Hepatic stellate cell (primary cell): ENCODE data around the gene XPNPEP1.

Experiments used
- DNase-seq: peaks from one replicate; pipeline ENCODE4 v3.0.0; 2011; ENCODE audit warnings: low spot score

The XPNPEP1 gene

DNA sequence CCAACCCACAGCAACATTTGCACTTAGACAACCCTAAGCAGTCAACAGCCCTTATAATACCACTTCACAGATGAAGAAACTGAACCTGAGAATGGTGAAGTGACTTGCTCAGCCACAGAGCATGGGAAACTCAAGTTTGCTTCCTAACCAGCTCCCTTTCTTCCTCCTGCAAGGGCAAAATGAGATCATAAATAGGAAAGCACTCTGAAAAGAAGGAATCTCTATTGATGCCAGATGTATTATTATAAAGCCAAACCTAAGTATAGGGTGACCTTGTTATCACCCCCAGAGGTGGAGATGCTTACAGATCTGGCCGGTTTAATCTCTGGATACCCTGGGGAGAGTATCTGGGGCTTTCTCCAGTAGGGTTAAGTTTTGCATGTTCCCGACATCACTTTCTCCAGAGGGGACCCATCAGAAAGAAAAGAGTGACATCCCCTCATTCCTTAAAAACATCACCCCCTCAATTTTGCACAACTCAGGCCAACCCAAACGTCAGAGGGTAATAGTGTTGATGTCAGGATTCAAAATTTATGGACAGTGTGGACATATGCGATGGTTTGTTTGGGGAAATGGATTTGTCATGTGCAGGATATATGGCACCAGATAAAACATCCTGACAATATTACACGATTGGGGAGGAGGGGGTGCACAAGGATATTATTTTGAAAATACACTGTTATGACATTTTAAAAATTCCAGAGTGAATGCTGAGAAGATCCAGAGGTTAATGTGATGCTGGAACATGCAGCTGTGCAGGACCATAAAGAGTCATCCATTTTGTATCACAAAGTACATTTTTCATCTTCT, 24.0 kb upstream of the XPNPEP1 start:
- DNase-seq = no peak

DNA sequence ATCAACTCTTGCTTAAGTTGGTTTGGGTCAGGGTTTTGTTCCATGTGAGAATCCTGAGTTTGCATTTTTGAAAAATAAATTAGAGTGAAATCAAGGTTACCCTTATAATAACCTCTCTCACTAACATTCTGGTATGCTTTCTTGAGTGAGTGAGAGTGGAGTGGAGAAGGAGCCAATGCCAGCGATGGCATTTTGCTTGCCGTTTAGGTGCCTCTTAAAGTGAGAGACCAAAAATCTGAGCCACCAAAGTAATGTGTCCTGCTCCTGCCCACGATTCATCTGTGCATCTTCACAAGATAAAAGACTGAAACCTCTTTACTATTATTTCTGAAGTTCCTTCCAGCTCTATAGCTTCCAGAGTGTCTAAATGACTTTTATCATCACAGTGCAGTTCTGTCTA, 23.4 kb upstream of the XPNPEP1 start:
- no peak for DNase-seq

DNA sequence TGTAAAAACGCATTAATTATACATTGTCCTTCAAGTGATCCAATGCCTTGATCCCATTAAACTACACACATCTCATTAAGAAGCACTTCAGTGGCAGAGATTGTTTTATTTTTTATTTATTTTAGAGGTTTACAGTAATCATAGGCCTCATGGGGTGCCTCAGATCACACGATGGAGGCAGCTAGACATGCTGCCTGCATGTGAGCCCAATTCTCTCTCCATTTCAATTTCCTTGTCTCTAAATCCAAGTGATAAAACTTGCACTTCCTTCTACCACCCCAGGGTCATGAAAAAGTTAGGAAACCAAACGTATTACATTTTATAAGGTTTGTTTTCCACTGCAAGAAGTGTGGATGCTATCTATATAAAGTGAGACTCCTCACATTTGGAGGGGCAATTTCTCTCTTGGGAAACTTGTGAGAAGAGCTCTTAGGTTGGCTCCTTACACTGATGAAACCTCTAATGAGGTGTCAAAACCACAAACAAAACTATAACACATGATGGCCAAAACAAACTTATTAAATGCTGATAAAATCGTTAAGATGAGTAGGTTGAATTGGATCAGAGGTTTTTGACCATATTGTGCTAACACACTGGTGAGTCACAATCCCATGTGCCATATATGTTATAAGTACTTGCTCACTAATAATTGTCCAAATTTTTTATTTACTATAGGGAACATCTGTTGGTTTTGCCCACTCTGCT, 22.3 kb upstream of the XPNPEP1 start:
- DNase-seq = no peak

DNA sequence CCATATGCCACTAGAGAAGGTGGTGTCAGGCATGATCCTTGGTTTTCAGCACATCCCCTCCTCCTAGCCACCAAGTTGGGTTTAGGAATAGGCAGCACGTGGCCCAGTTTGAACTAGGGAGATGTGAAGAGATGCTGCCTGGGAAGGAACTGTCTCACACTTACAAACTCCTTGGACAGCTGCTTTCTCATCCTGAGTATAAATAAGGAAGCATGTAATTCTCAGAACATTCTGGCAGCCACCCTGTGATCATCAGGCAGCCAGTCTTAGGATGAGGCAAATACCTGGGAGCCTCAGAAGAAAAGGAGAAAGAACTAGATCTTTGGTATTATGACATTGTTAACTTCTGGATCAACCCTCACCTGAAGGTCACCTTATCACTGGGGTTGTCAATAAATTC, 21.3 kb upstream of the XPNPEP1 start:
- no peak for DNase-seq

DNA sequence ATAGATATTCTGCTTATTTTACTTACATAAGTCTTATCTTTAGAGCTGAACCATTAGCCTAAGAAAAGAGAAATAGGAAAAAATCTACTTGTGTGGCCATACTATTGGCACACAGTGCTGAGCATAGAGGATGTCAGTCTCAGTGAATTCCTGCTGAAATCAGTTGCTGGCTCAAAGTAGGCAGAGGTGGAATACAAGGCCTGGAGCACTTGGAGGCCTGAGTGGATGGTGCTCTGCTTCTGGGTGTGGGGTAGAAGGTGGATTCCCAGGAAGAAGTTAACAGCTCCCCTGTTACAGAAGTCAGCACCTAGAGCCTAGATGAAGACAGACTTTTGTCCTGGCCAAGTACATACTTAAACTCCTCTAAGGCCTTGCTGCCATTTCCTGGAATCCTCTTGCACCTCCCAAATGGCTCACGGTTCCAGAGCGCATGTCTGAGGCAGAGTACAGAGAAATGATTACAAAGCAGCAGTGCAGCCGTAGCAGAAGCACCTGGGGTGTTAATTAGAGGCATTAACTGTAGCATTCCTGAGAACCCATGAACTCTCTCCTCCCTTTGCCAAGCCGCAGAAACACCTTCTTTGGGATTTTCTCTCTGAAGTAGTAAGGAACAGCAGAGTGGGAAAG, 18.0 kb upstream of the XPNPEP1 start:
- no peak for DNase-seq

DNA sequence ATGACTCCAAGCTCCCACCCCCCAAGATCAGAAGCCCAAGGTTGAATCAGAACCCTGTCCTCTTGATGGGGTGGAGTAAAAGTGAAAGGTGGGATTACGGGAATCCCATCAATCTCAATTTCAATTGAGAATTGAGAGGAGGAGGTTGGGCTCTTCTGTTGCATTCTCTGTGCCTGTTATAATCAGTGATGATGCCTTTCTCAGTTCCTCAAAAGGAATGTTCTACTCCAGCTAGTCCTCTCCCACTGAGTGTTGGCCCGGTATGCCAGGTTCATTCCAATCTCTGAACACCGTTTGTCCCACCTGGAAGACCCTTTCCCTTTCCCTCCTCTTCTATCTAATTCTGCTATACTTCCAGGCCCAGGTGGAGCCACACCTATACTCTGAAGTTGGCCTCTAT, 17.2 kb upstream of the XPNPEP1 start:
- no peak for DNase-seq

DNA sequence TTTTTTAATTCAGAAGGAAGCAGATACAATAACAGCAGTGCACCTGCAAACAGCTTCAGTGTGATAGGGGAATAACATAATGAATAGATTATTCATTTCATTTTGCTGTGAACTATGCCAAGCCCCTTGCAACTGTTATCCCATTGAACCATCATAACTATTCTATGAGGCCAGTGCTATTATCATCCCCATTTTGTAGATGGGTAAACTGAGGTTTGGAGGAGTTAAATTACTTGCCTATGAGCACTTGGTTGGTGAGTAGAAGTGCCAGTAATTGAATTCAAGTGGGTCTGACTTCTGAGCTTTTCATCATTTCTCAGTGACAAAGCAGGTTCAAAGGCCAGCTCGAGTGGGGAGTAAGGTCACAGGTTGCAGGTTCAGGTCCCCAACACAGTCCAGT, 16.8 kb upstream of the XPNPEP1 start:
- no peak for DNase-seq

DNA sequence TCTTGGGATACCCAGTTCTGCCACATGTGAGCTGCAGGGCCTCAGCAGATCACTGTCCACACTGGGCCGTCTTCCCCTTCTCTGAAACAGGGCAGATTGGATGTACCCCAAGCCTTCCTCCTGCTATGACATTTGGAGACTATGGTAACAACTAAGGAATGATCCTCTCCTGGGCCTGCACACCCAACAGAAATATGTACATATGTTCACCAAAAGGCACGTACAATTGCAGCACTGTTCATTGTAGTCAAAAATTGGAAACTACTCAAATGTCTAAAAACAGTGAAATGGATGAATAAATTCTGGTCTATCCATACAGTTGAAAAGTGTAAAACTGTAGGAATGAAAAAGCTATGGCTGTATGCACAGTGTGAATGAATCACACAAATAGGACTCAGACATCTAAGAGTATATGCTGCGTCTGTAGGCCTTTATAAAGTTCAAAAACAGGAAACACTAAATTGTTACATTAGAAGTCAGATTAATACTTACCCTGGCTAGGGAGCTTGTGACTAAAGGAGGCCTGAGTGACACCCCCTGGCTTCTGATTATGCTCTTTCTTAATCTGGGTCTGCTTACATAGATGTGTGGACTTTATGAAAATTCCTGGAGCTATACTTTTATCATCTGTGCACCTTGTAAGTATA, 16.1 kb upstream of the XPNPEP1 start:
- DNase-seq = no peak

DNA sequence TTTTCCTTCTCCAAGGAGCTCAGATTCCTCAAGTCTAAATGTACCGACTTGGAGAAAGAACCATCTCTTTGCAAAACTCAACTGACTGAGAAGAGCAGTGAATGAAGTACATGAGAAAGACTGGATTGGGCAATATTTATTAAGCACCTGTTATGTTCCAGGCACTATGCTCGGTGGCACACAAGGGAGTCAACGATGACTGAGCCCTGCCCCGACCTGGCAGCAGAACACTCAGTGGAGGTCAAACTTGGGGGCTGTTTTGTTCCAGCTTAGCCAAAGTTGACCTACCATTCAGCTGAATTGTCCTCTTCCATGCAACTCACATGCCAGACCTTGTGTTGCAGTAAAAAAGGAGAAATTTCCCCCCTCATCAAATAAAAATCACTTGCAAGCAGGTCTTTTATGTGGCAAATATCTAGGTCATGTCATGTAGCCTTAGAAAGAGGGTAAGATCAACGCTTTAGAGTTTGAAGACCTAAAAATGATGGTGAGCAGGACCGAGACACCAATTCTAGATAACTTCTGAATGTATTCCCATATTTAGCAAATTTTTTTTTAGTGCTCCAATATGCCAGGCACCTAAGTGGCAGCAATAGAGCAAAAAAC, 14.3 kb upstream of the XPNPEP1 start:
- no peak for DNase-seq

DNA sequence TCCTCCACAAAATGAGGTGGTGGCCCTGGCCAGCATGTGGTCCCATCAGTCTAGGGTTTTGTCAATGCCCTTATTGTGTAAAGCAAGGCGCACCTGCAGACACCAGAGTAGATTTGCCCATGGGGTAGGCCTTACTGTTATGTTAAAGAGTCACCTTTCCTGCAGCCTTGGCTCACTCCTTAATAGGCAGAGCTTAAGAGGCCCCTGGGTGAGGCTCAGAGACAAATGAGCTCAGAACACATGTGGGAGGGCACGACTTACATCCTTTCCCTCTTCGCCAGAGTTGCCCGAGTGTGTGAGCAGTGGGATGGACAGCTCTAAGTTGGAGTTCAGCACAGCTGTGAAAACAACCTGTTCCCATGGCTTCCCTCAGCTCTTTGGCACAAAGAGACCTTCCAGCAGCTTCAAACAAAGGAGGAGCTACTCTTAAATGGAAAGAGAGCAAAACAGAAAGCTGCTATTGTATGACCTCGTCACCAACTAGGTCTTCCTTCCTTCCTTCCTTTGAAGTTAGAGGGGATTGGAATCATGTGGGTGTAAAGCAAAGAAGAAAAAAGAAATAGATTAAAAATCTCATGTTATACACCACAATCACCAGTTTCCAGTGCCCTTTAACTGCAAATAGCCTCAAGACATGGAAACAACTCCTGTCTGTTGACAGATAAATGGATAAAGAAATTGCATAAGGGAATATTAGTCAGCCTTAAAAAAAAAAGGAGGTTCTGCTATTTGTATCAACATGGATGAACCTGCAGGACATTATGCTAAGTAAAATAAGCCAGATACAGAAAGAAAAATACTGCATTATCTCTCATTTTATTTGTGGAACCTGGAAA, 11.9 kb upstream of the XPNPEP1 start:
- DNase-seq = no peak

DNA sequence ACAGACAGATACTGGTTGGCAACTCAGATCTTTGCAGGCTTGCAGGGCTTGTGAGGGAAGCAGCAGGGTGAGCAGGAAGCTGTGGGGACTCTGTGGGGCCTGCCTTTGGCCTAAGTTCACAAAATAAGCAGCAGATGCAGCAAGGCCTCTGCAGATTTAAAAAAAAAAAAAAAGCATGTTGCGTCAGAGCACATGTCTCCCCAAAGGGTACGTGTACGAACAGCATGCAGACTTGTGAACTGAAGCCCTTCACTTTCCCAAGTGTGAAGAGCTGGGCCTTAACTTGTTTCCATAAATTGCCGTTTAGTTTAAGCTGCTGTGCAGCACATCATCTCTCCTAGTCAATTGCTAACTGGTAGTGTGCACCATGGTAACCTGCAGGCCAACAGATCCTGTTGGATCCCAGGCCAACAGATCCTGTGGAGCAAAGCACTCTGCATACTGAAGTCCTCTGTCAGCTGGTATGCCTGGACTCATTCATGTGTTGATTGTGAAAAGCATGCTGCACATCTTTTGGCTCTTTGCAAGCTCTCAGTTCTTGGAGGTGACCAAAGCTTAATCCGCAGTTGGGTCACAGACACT, 10.8 kb upstream of the XPNPEP1 start:
- DNase-seq = no peak

DNA sequence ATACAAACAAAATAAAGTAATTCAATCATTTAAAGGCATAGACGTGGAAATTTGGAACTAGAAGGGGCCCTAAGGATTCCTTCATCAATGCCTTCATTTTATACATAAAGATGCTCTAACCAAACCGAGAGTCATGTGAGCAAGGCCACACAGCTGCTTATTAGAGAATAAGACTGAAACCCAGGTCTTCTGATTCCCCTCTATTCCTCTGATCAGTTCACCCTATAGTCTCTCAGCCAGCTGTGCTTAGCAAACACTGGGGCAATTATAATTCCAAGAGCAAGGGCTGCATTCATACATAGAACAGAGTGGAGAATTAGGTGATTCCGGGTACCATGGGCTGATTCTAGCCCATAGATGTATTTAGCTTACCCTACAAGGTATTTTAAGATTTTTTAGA, 9.7 kb upstream of the XPNPEP1 start:
- DNase-seq = no peak

DNA sequence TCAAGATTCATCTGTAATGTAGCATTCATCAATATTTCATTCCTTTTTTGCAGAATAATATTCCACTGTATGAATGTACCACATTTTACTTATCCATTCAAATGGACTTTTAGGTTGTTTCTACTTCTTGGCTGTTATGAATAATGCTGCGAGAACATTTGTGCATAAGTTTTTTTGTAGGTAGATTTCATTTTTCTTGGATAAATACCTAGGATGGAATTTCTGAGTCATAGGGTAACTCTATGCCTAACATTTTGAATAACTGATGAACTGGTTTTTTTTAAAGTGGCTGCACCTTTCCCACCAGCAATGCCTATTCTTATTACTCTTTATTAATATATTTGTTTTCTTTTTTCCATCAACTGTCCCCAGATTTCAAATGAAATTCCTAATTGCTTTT, 9.1 kb upstream of the XPNPEP1 start:
- no peak for DNase-seq

DNA sequence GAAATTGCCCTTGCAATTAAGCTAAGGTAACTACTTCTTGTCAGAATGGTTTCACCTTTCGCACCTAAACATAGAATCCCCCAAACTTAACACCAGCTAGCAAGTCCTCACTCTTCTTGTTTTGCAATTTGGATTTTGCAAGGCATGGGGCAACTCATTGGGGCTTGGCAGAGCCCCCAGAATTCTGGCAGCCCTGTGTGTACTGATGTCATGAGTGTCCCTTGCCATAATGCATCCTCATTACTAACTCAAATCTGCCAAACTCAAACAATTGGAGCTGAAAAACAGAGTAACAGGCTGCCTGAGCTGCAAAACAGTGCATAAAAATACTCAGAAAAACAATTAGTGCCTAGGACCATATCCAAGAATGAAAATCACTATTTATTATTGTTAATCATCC, 7.9 kb upstream of the XPNPEP1 start:
- no peak for DNase-seq

DNA sequence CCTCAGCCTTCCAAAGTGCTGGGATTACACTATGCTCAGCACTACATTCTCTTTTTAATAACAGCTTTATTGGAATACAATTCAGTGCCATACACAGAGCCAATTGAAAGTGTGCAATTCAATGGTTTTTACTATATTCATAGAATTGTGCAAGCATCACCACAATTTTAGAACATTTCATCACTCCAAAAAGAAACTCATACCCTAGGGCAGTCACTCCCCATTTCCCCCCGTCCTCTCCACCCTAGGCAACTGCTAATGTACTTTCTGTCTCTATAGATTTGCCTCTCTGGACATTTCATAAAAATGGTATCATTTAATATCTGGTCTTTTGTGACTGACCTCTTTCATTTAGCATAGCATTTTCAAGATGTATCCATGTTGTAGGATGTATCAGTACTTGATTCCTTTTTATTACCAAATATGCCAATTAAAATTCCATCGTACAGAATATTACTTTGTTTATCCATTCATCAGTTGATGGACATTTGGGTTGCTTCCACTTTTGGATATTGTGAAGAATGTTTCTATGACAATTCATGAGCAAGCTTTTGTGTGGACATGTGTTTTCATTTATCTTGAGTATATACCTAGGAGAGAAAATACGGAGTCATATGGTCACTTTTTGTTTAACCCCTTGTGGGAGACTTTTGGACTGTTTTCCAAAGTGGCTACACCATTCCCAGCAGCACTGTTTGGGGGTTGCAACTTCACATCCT, 6.3 kb upstream of the XPNPEP1 start:
- no peak for DNase-seq

DNA sequence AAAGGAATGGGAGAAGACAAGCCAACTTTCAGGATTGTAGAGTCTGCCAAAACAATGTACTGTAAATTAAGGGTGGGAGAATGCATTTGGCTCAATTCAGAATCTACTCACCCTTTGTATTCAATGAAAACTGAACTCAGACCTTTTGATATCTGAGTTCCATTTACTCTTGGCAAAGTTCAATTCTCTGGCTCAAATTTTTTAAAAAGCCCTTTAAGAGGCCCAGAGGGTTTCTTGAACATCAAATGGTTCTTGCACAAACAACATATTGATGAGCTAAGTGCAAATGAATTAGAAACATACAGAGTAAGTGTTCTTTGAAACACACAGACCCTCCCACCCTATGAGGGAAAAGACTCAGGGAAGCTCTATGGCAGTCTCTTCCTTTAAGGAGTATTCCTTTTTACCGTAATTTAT, 5.2 kb upstream of the XPNPEP1 start:
- no peak for DNase-seq

DNA sequence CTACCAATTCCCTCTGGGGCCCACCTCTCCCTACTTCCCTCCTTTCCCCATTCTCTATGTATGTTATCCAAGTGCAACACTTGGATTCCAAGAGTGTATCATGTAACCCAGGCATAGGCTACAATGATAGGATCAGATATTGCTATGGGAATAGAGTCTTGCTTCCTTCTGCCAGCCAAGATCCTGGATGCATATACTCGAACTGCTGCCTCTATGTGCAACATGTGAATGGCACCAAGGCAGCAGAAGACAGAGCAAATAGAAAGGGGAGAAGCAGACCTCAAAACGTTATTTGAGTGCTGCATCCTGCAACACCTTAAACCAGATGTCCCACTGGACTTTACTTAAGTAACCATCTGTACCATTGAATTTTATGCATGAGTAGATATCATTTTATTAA, 3.5 kb upstream of the XPNPEP1 start:
- DNase-seq = no peak

DNA sequence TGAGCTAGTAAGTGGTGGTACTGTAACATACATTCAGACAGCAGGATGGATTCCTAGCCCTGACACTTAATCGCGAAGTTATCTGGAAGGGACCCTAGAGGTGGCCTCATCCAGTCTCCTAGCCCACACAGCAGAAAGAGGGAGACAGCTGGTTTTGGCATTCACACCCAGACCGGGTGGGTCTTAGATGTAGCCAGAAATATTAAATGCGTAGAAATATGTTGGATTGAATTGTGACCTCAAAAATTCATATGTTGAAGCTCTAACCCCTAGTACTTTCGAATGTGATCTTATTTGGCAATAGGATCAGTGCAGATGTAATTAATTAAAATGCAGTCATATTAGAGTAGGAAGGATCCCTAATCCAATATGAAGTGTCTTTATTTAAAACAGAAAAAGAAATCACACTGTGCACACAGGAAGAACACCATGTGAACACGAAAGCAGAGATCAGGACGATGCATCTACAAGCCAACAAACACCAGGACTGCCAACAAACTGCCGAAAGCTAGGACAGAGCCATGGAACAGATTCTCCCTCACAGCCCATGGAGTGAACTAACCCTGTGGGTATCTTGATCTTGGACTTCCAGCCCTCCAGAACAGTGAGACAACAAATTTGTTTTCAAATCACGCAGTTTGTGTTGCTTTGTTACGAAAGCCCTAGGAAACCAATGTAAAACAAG, 2.9 kb upstream of the XPNPEP1 start:
- DNase-seq = no peak

DNA sequence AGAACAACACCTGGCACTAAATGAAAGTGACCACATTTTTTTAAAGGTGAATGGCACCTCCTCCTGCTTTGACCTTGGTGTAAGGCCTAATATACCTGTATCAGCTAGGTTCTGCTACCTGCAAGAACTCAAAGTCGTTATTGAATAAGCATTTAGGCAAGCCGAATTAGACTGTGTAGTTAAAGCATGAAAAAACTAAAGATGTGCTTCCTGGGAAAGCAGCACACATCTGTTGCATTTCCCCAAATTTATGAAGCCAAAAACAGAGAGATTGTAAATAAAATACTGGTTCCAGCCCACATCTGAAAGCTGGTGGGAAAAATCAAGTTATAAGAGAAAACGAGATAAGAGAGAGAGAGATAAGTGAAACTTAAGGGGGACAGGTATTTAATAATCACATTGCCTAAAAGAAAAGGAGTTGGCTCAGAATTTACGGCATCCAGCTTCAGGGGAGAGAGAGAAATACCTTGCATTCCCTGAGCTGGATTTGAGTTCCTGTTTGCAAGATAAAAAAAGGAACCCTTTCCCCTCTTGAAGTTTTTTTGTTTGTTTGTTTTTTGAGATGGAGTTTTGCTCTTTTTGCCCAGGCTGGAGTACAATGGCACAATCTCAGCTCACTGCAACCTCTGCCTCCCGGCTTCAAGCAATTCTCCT, 1.8 kb upstream of the XPNPEP1 start:
- no peak for DNase-seq
